HEK293T (cell line): Measurements from ENCODE around the gene IL4I1.

Source experiments
- CTCF ChIA-PET: fragments of 350-600 bp; formaldehyde crosslinking; extraction: SDS; loops from one replicate; lab custom pipeline; 2021; ENCODE audit warnings: antibody characterized with exemption, inconsistent platforms; lab: Yijun Ruan, JAX
- POLR2A ChIA-PET: fragments of 350-600 bp; formaldehyde crosslinking; extraction: SDS; loops from one replicate; lab custom pipeline; 2020; ENCODE audit warnings: antibody characterized with exemption, inconsistent platforms; lab: Yijun Ruan, JAX
- DNase-seq: peaks from one replicate; pipeline ENCODE4 v3.0.0; 2012; ENCODE audit warnings: mixed read lengths; ENCODE audit errors: extremely low spot score
- ARNT ChIP-seq: fragments of 450-650 bp; IDR thresholded peaks from 2 replicates; pipeline ENCODE4 v1.6.1; 2017; ENCODE audit warnings: mild to moderate bottlenecking
- BHLHE40 ChIP-seq: fragments of 450-650 bp; IDR thresholded peaks from 2 replicates; pipeline ENCODE4 v1.6.1; 2016; ENCODE audit warnings: mild to moderate bottlenecking, moderate library complexity, borderline replicate concordance
- CTBP1 ChIP-seq: fragments of 450-650 bp; IDR thresholded peaks from 2 replicates; pipeline ENCODE4 v1.6.1; 2016; ENCODE audit warnings: borderline replicate concordance
- ELF4 ChIP-seq: fragments of 450-650 bp; IDR thresholded peaks from 2 replicates; pipeline ENCODE4 v1.6.1; 2017; ENCODE audit warnings: antibody characterized with exemption
- FOXA1 ChIP-seq: fragments of 450-650 bp; IDR thresholded peaks from 2 replicates; pipeline ENCODE4 v1.6.1; 2016; ENCODE audit warnings: mild to moderate bottlenecking
- FOXK2 ChIP-seq: fragments of 450-650 bp; IDR thresholded peaks from 2 replicates; pipeline ENCODE4 v1.6.1; 2016; ENCODE audit warnings: mild to moderate bottlenecking
- FOXM1 ChIP-seq: fragments of 450-650 bp; IDR thresholded peaks from 2 replicates; pipeline ENCODE4 v1.6.1; 2017; ENCODE audit warnings: mild to moderate bottlenecking, borderline replicate concordance
- HDGF ChIP-seq: fragments of 450-650 bp; IDR thresholded peaks from 2 replicates; pipeline ENCODE4 v1.6.1; 2017; ENCODE audit warnings: antibody characterized with exemption, borderline replicate concordance
- L3MBTL2 ChIP-seq: fragments of 450-650 bp; conservative IDR thresholded peaks from 2 replicates; pipeline ENCODE4 v1.6.1; 2016; ENCODE audit warnings: mild to moderate bottlenecking
- LEF1 ChIP-seq: fragments of 450-650 bp; IDR thresholded peaks from 2 replicates; pipeline ENCODE4 v1.6.1; 2017; ENCODE audit warnings: mild to moderate bottlenecking, borderline replicate concordance
- NFRKB ChIP-seq: fragments of 450-650 bp; IDR thresholded peaks from 2 replicates; pipeline ENCODE4 v1.6.1; 2016; ENCODE audit warnings: mild to moderate bottlenecking, moderate library complexity
- PKNOX1 ChIP-seq: fragments of 450-650 bp; IDR thresholded peaks from 2 replicates; pipeline ENCODE4 v1.6.1; 2016
- SP1 ChIP-seq: fragments of 450-650 bp; IDR thresholded peaks from 2 replicates; pipeline ENCODE4 v1.6.1; 2017
- SUZ12 ChIP-seq: fragments of 450-650 bp; IDR thresholded peaks from 2 replicates; pipeline ENCODE4 v1.6.1; 2016; ENCODE audit warnings: mild to moderate bottlenecking
- TARDBP ChIP-seq: fragments of 450-650 bp; IDR thresholded peaks from 2 replicates; pipeline ENCODE4 v1.6.1; 2016
- ZNF384 ChIP-seq: fragments of 450-650 bp; IDR thresholded peaks from 2 replicates; pipeline ENCODE4 v1.6.1; 2016

IL4I1 gene

GRCh38 chr19:49869009-49869483, 27.6 kb downstream of the IL4I1 start:
- ChIA-PET CTCF (interaction anchor here (0.6 kb wide), 2 partner anchors 151 to 1762 kb away, joined by 3 read pairs; no protein-coding TSS in a partner anchor), POLR2A (interaction anchor here (0.6 to 5.9 kb wide), 18 partner anchors 8 to 373 kb away, joined by 3 to 69 read pairs (median 4); partner anchors contain the start of genes AKT1S1, ATF5, FUZ and PTOV1)
- no peak for DNase-seq
- TF ChIP-seq PKNOX1 (peak; percentile 55; the same call in 1 of the 2 replicates), FOXK2 (no peak)

GRCh38 chr19:49866933-49867782, 29.5 kb downstream of the IL4I1 start, which contains the start of gene PNKP:
PNKP (minus strand) TSS chr19:49867576; CDS start chr19:49867204, 372 bp downstream.
- TF ChIP-seq NFRKB (no peak), CTBP1 (no peak), FOXM1 (no peak), SP1 (no peak), BHLHE40 (no peak), HDGF (no peak), SUZ12 (no peak), PKNOX1 (no peak), FOXA1 (no peak), TARDBP (peak; percentile 91), ZNF384 (no peak), ELF4 (no peak), L3MBTL2 (peak; percentile 53), FOXK2 (no peak)
- POLR2A ChIA-PET, result interaction anchor here (0.9 to 5.9 kb wide), 7 partner anchors 9 to 63 kb away, joined by 3 to 69 read pairs (median 5); partner anchors contain the start of genes AKT1S1, FUZ, PTOV1 and TBC1D17
- DNase-seq, result peak; percentile 78
- CTCF ChIA-PET, result no interaction called here

GRCh38 chr19:49864890-49865289, 31.8 kb downstream of the IL4I1 start:
- DNase-seq, result no peak
- POLR2A ChIA-PET, result interaction anchor here (0.6 to 5.9 kb wide), 11 partner anchors 9 to 225 kb away, joined by 3 to 69 read pairs (median 3); partner anchors contain the start of genes AKT1S1, PTOV1, RRAS and TBC1D17
- CTCF ChIA-PET, result no interaction called here
- TF ChIP-seq BHLHE40 (no peak), CTBP1 (no peak), SUZ12 (no peak), ELF4 (no peak), PKNOX1 (no peak), ARNT (no peak), HDGF (no peak), FOXA1 (no peak), NFRKB (no peak), ZNF384 (no peak), LEF1 (no peak), SP1 (no peak), FOXM1 (no peak), TARDBP (no peak), FOXK2 (no peak), L3MBTL2 (no peak)

GRCh38 chr19:49863935-49864320, 32.8 kb downstream of the IL4I1 start:
- DNase-seq, result no peak
- CTCF ChIA-PET, result no interaction called here
- TF ChIP-seq SP1 (no peak), PKNOX1 (no peak), LEF1 (no peak), TARDBP (no peak), BHLHE40 (no peak), ZNF384 (no peak), NFRKB (no peak), L3MBTL2 (no peak), SUZ12 (no peak), HDGF (no peak)
- POLR2A ChIA-PET, result interaction anchor here (0.8 to 5.9 kb wide), 3 partner anchors 11 to 13 kb away, joined by 6 to 69 read pairs (median 26); partner anchors contain the start of genes AKT1S1, PTOV1 and TBC1D17

GRCh38 chr19:49863254-49863934, 33.3 kb downstream of the IL4I1 start:
- POLR2A ChIA-PET, result interaction anchor here (0.8 to 3.0 kb wide), 3 partner anchors 11 to 13 kb away, joined by 4 to 26 read pairs (median 6); partner anchors contain the start of genes AKT1S1, PTOV1 and TBC1D17
- CTCF ChIA-PET, result no interaction called here
- DNase-seq, result no peak
- TF ChIP-seq FOXA1 (no peak), FOXM1 (no peak), FOXK2 (no peak), L3MBTL2 (no peak), BHLHE40 (no peak), ZNF384 (no peak), SUZ12 (no peak), TARDBP (no peak), ELF4 (no peak), PKNOX1 (no peak), SP1 (no peak), LEF1 (no peak), HDGF (no peak), NFRKB (no peak), ARNT (no peak), CTBP1 (no peak)
